MM.1S (cell line): ENCODE data around the gene TMEM92.

Experiments
- EZH2 ChIP-seq: fragments of 300-600 bp; sonication (generic); optimal IDR thresholded peaks from 2 replicates; pipeline ENCODE3; 2017; ENCODE audit warnings: low read depth, mild to moderate bottlenecking, antibody characterized with exemption, low read length, mixed read lengths
- EZH2phosphoT487 ChIP-seq: fragments of 300-600 bp; sonication (generic); IDR thresholded peaks from 2 replicates; pipeline ENCODE4 v1.6.1; 2018; ENCODE audit warnings: antibody characterized with exemption, low read length
- TF ChIP-seq, protein P1 (sequence below): fragments of 300-600 bp; sonication (generic); IDR thresholded peaks from 2 replicates; pipeline ENCODE4 v1.5.1; 2016; ENCODE audit warnings: antibody characterized with exemption, low read length, mixed read lengths

DNA sequence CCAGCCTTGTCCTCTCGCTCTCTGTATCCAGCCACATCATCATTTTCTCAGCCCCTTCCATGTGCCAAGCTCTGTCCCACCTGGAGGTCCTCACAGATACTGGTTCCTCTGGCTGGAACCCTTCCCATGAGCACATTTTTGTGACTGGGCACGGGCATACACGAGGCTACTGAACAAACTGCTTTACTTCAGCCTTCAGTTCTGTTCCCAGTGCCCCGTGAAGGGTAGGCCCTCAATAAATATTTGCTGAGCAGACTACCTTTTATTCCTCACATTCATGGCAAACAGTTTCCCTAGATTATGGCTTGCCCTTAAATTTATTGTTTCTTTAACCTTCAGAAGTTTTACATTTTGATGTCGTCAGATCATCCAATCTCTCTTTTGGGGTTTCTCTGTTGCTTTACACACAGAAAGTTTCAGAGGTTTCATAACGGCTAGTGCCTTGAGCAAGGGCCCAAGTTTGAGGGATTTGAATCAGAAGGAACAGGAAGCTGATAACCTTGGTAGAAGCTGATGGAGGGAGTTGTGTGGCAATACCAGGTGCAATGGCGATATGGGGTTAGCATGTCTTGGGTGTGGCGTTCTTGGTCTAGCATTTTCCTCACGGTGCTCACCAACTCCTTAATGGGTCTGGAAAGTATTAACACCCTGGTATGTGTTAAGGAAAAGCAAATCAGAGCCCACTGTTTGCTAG, 27.8 kb downstream of the TMEM92 start:
- TF ChIP-seq, protein P1, sequence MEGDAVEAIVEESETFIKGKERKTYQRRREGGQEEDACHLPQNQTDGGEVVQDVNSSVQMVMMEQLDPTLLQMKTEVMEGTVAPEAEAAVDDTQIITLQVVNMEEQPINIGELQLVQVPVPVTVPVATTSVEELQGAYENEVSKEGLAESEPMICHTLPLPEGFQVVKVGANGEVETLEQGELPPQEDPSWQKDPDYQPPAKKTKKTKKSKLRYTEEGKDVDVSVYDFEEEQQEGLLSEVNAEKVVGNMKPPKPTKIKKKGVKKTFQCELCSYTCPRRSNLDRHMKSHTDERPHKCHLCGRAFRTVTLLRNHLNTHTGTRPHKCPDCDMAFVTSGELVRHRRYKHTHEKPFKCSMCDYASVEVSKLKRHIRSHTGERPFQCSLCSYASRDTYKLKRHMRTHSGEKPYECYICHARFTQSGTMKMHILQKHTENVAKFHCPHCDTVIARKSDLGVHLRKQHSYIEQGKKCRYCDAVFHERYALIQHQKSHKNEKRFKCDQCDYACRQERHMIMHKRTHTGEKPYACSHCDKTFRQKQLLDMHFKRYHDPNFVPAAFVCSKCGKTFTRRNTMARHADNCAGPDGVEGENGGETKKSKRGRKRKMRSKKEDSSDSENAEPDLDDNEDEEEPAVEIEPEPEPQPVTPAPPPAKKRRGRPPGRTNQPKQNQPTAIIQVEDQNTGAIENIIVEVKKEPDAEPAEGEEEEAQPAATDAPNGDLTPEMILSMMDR: no peak
- no peak for TF ChIP-seq EZH2
- TF ChIP-seq EZH2phosphoT487: no peak
